Measurements from ENCODE around the gene ADGRG2.

DNA sequence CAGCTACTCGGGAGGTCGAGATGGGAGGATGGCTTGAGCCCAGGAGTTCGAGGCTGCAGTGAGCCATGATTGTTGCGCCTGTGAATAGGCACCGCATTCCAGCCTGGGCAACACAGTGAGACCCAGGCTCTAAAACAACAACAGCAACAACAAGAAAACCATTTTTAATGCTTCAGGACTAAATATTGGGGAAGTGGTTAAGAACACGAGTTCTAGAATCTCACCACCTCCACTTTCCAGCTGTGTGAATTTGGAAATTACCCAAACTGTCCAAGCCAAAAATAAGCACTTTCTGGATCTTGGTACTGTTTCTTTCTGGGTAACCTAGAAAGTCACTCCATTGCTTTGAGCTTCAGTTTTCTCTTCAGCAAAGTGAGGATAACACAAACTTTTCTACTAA, 63.2 kb downstream of the ADGRG2 start:
- TF ChIP-seq, protein P1, sequence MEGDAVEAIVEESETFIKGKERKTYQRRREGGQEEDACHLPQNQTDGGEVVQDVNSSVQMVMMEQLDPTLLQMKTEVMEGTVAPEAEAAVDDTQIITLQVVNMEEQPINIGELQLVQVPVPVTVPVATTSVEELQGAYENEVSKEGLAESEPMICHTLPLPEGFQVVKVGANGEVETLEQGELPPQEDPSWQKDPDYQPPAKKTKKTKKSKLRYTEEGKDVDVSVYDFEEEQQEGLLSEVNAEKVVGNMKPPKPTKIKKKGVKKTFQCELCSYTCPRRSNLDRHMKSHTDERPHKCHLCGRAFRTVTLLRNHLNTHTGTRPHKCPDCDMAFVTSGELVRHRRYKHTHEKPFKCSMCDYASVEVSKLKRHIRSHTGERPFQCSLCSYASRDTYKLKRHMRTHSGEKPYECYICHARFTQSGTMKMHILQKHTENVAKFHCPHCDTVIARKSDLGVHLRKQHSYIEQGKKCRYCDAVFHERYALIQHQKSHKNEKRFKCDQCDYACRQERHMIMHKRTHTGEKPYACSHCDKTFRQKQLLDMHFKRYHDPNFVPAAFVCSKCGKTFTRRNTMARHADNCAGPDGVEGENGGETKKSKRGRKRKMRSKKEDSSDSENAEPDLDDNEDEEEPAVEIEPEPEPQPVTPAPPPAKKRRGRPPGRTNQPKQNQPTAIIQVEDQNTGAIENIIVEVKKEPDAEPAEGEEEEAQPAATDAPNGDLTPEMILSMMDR (IDR thresholded peaks at IDR 0.05): no peak
- TF ChIP-seq POLR2AphosphoS5 (IDR thresholded peaks at IDR 0.05) (no peak), POLR2A (IDR thresholded peaks at IDR 0.05; ENCODE audit: low read depth) (no peak), EP300 (IDR thresholded peaks at IDR 0.05) (no peak)

All from esophagus muscularis mucosa (tissue), 4 donors.